Measurements from ENCODE around the gene ZNF322.
A peak's percentile ranks its signal among the peaks of the same experiment; 100 is the strongest.

Gene ZNF322

GRCh38 chr6:26613689-26614683 is 45.6 kb downstream of the ZNF322 start:
- DNase-seq = peak; percentile 41

GRCh38 chr6:26613201-26613600 is 46.3 kb downstream of the ZNF322 start:
- DNase-seq = no peak

- no peak for DNase-seq
Measured at GRCh38 chr6:26611599-26611998, 47.9 kb downstream of the ZNF322 start.

GRCh38 chr6:26609463-26609862 is 50.1 kb downstream of the ZNF322 start:
- no peak for DNase-seq

- DNase-seq = peak; percentile 62
Measured at GRCh38 chr6:26607434-26608230, 51.9 kb downstream of the ZNF322 start.

GRCh38 chr6:26604797-26605196 is 54.7 kb downstream of the ZNF322 start:
- no peak for DNase-seq

GRCh38 chr6:26604026-26604425 is 55.5 kb downstream of the ZNF322 start:
- no peak for DNase-seq

GRCh38 chr6:26602262-26602661 is 57.3 kb downstream of the ZNF322 start:
- no peak for DNase-seq

GRCh38 chr6:26600759-26601158 is 58.8 kb downstream of the ZNF322 start:
- no peak for DNase-seq

GRCh38 chr6:26599591-26599990 is 60.0 kb downstream of the ZNF322 start:
- no peak for DNase-seq

- no peak for DNase-seq
Measured at GRCh38 chr6:26599134-26599533, 60.4 kb downstream of the ZNF322 start.

GRCh38 chr6:26598267-26598666 is 61.3 kb downstream of the ZNF322 start:
- DNase-seq = no peak

- no peak for DNase-seq
Measured at GRCh38 chr6:26597821-26598220, 61.7 kb downstream of the ZNF322 start.

GRCh38 chr6:26597389-26597766 is 62.2 kb downstream of the ZNF322 start:
- no peak for DNase-seq

GRCh38 chr6:26596579-26597388 is 62.8 kb downstream of the ZNF322 start, which contains the start of gene ABT1:
ABT1 (plus strand) TSS chr6:26596953; CDS start chr6:26596983, 30 bp downstream.
- DNase-seq = peak; percentile 97

- DNase-seq = peak; percentile 93
Measured at GRCh38 chr6:26595669-26596269, 63.8 kb downstream of the ZNF322 start.

GRCh38 chr6:26594730-26595632 is 64.6 kb downstream of the ZNF322 start:
- peak; percentile 73 for DNase-seq

- DNase-seq = no peak
Measured at GRCh38 chr6:26594131-26594498, 65.4 kb downstream of the ZNF322 start.

GRCh38 chr6:26593278-26594130 is 66.0 kb downstream of the ZNF322 start:
- no peak for DNase-seq

- no peak for DNase-seq
Measured at GRCh38 chr6:26592649-26593048, 66.9 kb downstream of the ZNF322 start.

All from stimulated activated CD4-positive, alpha-beta T cell treated with anti-CD3 and anti-CD28 coated beads, Interleukin-15, amount 100 ng/mL, for 24 hours (primary cell).